CD4-positive, alpha-beta T cell (primary cell): Measurements from ENCODE around the gene TMBIM1. TPM values are rescaled to one million over a fixed set of nuclear protein-coding genes. Genes with fewer than 3 reads are reported as not detected.

ENCODE experiments used
- ATAC-seq: fragments of 200-7000 bp; cut with Tn5 transposase; one replicate; pipeline ENCODE4 v1.10.0; 2022; ENCODE audit warnings: mild to moderate bottlenecking; ENCODE audit not compliant: poor library complexity
- CTCF ChIA-PET: fragments of 350-600 bp; sonication (Branson Sonifier 250); formaldehyde crosslinking; loops from one replicate; lab custom pipeline; 2021; ENCODE audit warnings: antibody characterized with exemption, inconsistent platforms; lab: Charles Lee
- POLR2A ChIA-PET: fragments of 350-600 bp; sonication (Branson Sonifier 250); formaldehyde crosslinking; loops from one replicate; lab custom pipeline; 2021; ENCODE audit warnings: antibody characterized with exemption, inconsistent platforms; lab: Charles Lee
- DNase-seq, 14 experiments: peaks; one replicate each; pipeline ENCODE4 v3.0.0-alpha.2; 2013 to 2020; ENCODE audit warnings: mixed read lengths in 2 of 14
- H3K27ac ChIP-seq, 2 donors: one replicate each; pipeline versions ENCODE4 v1.5.1 to v1.7.0; 2013; ENCODE audit warnings: low read length in 2 of 2, low read depth in 1 of 2, mild to moderate bottlenecking in 1 of 2
- H3K27me3 ChIP-seq, 2 experiments: 1 replicate in 1 of 2; 2 replicates in 1 of 2; pipeline versions ENCODE4 v1.6.1 to v1.7.0; 2013; ENCODE audit warnings: low read length in 2 of 2, control low read depth in 1 of 2, mild to moderate bottlenecking in 1 of 2, moderate library complexity in 1 of 2; ENCODE audit not compliant: insufficient read depth in 2 of 2, control insufficient read depth in 1 of 2
- H3K36me3 ChIP-seq: one replicate; pipeline ENCODE4 v1.6.1; 2013; ENCODE audit warnings: low read length, control low read depth; ENCODE audit not compliant: insufficient read depth
- H3K4me1 ChIP-seq: one replicate; pipeline ENCODE4 v1.6.1; 2013; ENCODE audit warnings: low read length, control low read depth; ENCODE audit not compliant: insufficient read depth
- H3K4me3 ChIP-seq: one replicate; pipeline ENCODE4 v1.5.1; 2013; ENCODE audit warnings: mild to moderate bottlenecking, low read length, moderate library complexity
- H3K9me3 ChIP-seq, 2 experiments: 1 replicate in 1 of 2; 2 replicates in 1 of 2; pipeline versions ENCODE4 v1.6.1 to v1.7.0; 2013; ENCODE audit warnings: low read length in 2 of 2, mild to moderate bottlenecking in 2 of 2, control low read depth in 1 of 2, moderate library complexity in 1 of 2; ENCODE audit not compliant: control insufficient read depth in 1 of 2, insufficient read depth in 1 of 2
- H3K27ac Mint-ChIP-seq: one replicate; pipeline ENCODE4 v1.8.0; 2020; ENCODE audit warnings: mixed read lengths
- H3K27me3 Mint-ChIP-seq: one replicate; pipeline ENCODE4 v1.8.0; 2021; ENCODE audit warnings: mixed read lengths
- H3K36me3 Mint-ChIP-seq: one replicate; pipeline ENCODE4 v1.8.0; 2021; ENCODE audit warnings: low read depth, mixed read lengths
- H3K4me1 Mint-ChIP-seq: one replicate; pipeline ENCODE4 v1.8.0; 2021; ENCODE audit warnings: low read depth, mixed read lengths
- H3K4me3 Mint-ChIP-seq: one replicate; pipeline ENCODE4 v1.8.0; 2020; ENCODE audit warnings: mild to moderate bottlenecking, mixed read lengths
- H3K9me3 Mint-ChIP-seq: one replicate; pipeline ENCODE4 v1.8.0; 2020; ENCODE audit warnings: mixed read lengths
- CTCF ChIP-seq: fragments of 200-600 bp; IDR thresholded peaks from one replicate; pipeline ENCODE4 v1.8.0; 2022; ENCODE audit warnings: antibody characterized with exemption, mild to moderate bottlenecking
- intact Hi-C, 2 experiments: fragments of 100-400 bp; cut with DNase I in 1 of 2; cut with micrococcal nuclease in 1 of 2; formaldehyde crosslinking; loops; one replicate each; pipeline versions ENCODE4 v1.15.1 to v1.9.0; 2023 to 2025; cut with DNase I, micrococcal nuclease
- total RNA-seq, 174 experiments: library from RNA in 2 of 174; stranded (reverse) in 2 of 174; gene quantifications; one replicate each; pipeline ENCODE4 v1.2.3 and lab custom pipeline; 2021 to 2026

TMBIM1 gene
- total RNA-seq, 2 experiments from 2014 or later = 99.2 to 102 TPM

- Mint-ChIP-seq H3K27me3 (no peaks in the 10 kb centered on the region), H3K27ac (peak overlapping the region; percentile 56), H3K4me3 (peak overlapping the region; percentile 39), H3K4me1 (peaks cover 69% of the 10 kb centered on the region), H3K36me3 (peaks cover 4% of the 10 kb centered on the region), H3K9me3 (no peaks in the 10 kb centered on the region)
- ATAC-seq (no peak), DNase-seq (no peak)
- Histone ChIP-seq H3K9me3 (no peaks in the 10 kb centered on the region), H3K4me1 (peaks cover 58% of the 10 kb centered on the region), H3K27me3 (no peaks in the 10 kb centered on the region), H3K27ac (no peak overlapping the region), H3K4me3 (no peak overlapping the region), H3K36me3 (no peaks in the 10 kb centered on the region)
- TF ChIP-seq CTCF = no peak
- ChIA-PET CTCF (no interaction called here), POLR2A (interaction anchor here (1.3 kb wide), 1 partner anchor 73 kb away, joined by 3 read pairs; no protein-coding TSS in a partner anchor)
- intact Hi-C loops = no loop called here
Observed at GRCh38 chr2:218320704-218321336, 28.5 kb upstream of the TMBIM1 start.

GRCh38 chr2:218319813-218320365 is 27.6 kb upstream of the TMBIM1 start:
- peak overlapping the region; percentile 56 for H3K27ac Mint-ChIP-seq
- intact Hi-C loops = no loop called here
- no peaks in the 10 kb centered on the region for H3K36me3 ChIP-seq
- no peak overlapping the region for H3K4me3 ChIP-seq
- ChIA-PET POLR2A (no interaction called here), CTCF (interaction anchor here (0.7 to 1.1 kb wide), 2 partner anchors 16 to 36 kb away, joined by 4 read pairs; no protein-coding TSS in a partner anchor)
- DNase-seq (no peak), ATAC-seq (no peak)
- H3K36me3 Mint-ChIP-seq = peaks cover 4% of the 10 kb centered on the region
- no peaks in the 10 kb centered on the region for H3K27me3 ChIP-seq
- H3K9me3 ChIP-seq = no peaks in the 10 kb centered on the region
- peaks cover 71% of the 10 kb centered on the region for H3K4me1 Mint-ChIP-seq
- no peaks in the 10 kb centered on the region for H3K27me3 Mint-ChIP-seq
- no peak overlapping the region for H3K27ac ChIP-seq
- TF ChIP-seq CTCF = no peak
- no peaks in the 10 kb centered on the region for H3K9me3 Mint-ChIP-seq
- H3K4me1 ChIP-seq = peaks cover 64% of the 10 kb centered on the region
- H3K4me3 Mint-ChIP-seq = no peak overlapping the region

- no peak for TF ChIP-seq CTCF
- H3K4me1 Mint-ChIP-seq = peaks cover 61% of the 10 kb centered on the region
- no peaks in the 10 kb centered on the region for H3K36me3 ChIP-seq
- ATAC-seq = no peak
- H3K36me3 Mint-ChIP-seq = peaks cover 4% of the 10 kb centered on the region
- no peaks in the 10 kb centered on the region for H3K9me3 ChIP-seq
- intact Hi-C loops = no loop called here
- no peak overlapping the region for H3K4me3 ChIP-seq
- peaks cover 54% of the 10 kb centered on the region for H3K4me1 ChIP-seq
- H3K27me3 ChIP-seq = no peaks in the 10 kb centered on the region
- no peak overlapping the region for H3K4me3 Mint-ChIP-seq
- H3K27ac ChIP-seq = no peak overlapping the region
- H3K9me3 Mint-ChIP-seq = no peaks in the 10 kb centered on the region
- H3K27me3 Mint-ChIP-seq = no peaks in the 10 kb centered on the region
- CTCF ChIA-PET = no interaction called here
- POLR2A ChIA-PET = interaction anchor here (0.9 to 3.1 kb wide), 3 partner anchors 27 to 48 kb away, joined by 3 to 16 read pairs (median 4); partner anchors contain the start of genes AAMP and PNKD
- H3K27ac Mint-ChIP-seq = peak overlapping the region; percentile 97
- no peak for DNase-seq
Observed at GRCh38 chr2:218318241-218318640, 25.9 kb upstream of the TMBIM1 start.
